Pancreas (tissue), 10 donors: ENCODE results near the gene IL17B. TPM values are rescaled to one million over a fixed set of nuclear protein-coding genes. Genes with fewer than 3 reads are reported as not detected.

Experiments
- ATAC-seq, 4 donors: fragments of 200-7000 bp; cut with Tn5 transposase; one replicate each; pipeline versions ENCODE4 v1.8.0 to v1.9.1; 2020; ENCODE audit warnings: mild to moderate bottlenecking in 4 of 4, moderate library complexity in 4 of 4
- DNase-seq, 6 donors: peaks; one replicate each; pipeline ENCODE4 v3.0.0-alpha.2; 2020
- FAIRE-seq: peaks from 2 replicates; lab custom pipeline; 2012; peaks lifted over from hg19 to GRCh38; lab: Jason Lieb, UNC
- H3K27ac ChIP-seq, 4 donors: fragments of 200-600 bp; sonication (generic); 1 replicate in 3 of 4; 2 replicates in 1 of 4; pipeline versions ENCODE4 v1.5.0 to v1.8.0; 2020
- H3K27me3 ChIP-seq, 4 donors: fragments of 200-600 bp; one replicate each; pipeline ENCODE4 v1.8.0; 2021
- H3K36me3 ChIP-seq, 3 donors: fragments of 200-600 bp; sonication (generic) in 1 of 3; one replicate each; pipeline versions ENCODE4 v1.5.0 to v1.8.0; 2020 to 2021
- H3K4me1 ChIP-seq, 3 donors: fragments of 200-600 bp; one replicate each; pipeline ENCODE4 v1.8.0; 2021
- H3K4me3 ChIP-seq, 4 donors: fragments of 200-600 bp; sonication (generic) in 2 of 4; one replicate each; pipeline versions ENCODE4 v1.5.0 to v1.8.0; 2020 to 2021
- H3K9me3 ChIP-seq, 4 donors: fragments of 200-600 bp; one replicate each; pipeline ENCODE4 v1.8.0; 2021
- CTCF ChIP-seq, 4 donors: fragments of 200-600 bp; sonication (generic) in 3 of 4; IDR thresholded peaks; one replicate each; pipeline versions ENCODE4 v1.5.0 to v1.8.0; 2021; ENCODE audit warnings: antibody characterized with exemption in 4 of 4
- WGBS, 2 donors: extraction: QIAGEN DNeasy Blood & Tissue Kit; methylation state at CpG; one replicate each; pipeline ENCODE4 v1.1.7; 2013; 5-methylcytosine and 5-hydroxymethylcytosine counted together
- intact Hi-C, 3 donors: fragments of 100-400 bp; cut with DNase I; formaldehyde crosslinking; loops; one replicate each; pipeline versions ENCODE4 v1.11.1 to v1.14.2; 2022
- polyA plus RNA-seq, 2 donors: library from polyadenylated mRNA; stranded (reverse); fragments of 200-250 nt; gene quantifications; one replicate each; pipeline ENCODE4 v1.2.3, GENCODE V29; 2013
- total RNA-seq, 6 donors: library from RNA; stranded (reverse); fragmentation: NEBNext Ultra II Directional in 4 of 6; extraction: Animal tissue kit (Norgen Biotek cat#: 25700) in 4 of 6; gene quantifications; one replicate each; pipeline versions ENCODE4 v1.2.1 to v1.2.4, GENCODE V29; 2021 to 2023
- donor health status: healthy with polysubstance abuse.
- donor health status: DM: no; HTN: no; CAD: no; lungs with moderate emphysema.
- donor health status: DM: no; HTN: no; CAD: no.
- donor health status: control.
- donor health status: control.
- donor health status: Bipolar disorder and iron deficiency.
- donor health status: DM: yes; HTN: yes; CAD: no.
- donor health status: DM: no; HTN: no; CAD: no.
- donor health status: DM: no; HTN: no; CAD: no.
- donor health status: DM: yes; HTN: yes; CAD: no.

The IL17B gene
- total and polyA plus RNA-seq, 8 donors = not detected

- Histone ChIP-seq H3K36me3 (no peaks in the 10 kb centered on the region), H3K27ac (peak overlapping the region in 1 of 4 donors; percentile 4), H3K9me3 (no peaks in the 10 kb centered on the region), H3K27me3 (no peaks in the 10 kb centered on the region), H3K4me1 (no peaks in the 10 kb centered on the region), H3K4me3 (peak overlapping the region in 1 of 4 donors; percentile 23)
- no peak for ATAC-seq
- intact Hi-C loops = no loop called here
- FAIRE-seq = no peak
- WGBS, 2 donors = 67 to 73% methylated on average over 11 of the region's 11 CpGs
- no peak for DNase-seq
- no peak for TF ChIP-seq CTCF (IDR thresholded peaks at IDR 0.05)
These were observed 28.5 kb upstream of the IL17B start for GRCh38 chr5:149407323-149408251.

GRCh38 chr5:149406979-149407306 is 27.9 kb upstream of the IL17B start:
- Histone ChIP-seq H3K27ac (no peak overlapping the region), H3K36me3 (no peaks in the 10 kb centered on the region), H3K9me3 (no peaks in the 10 kb centered on the region), H3K4me3 (peak overlapping the region in 1 of 4 donors; percentile 17), H3K4me1 (no peaks in the 10 kb centered on the region), H3K27me3 (no peaks in the 10 kb centered on the region)
- DNase-seq = no peak
- no peak for TF ChIP-seq CTCF (IDR thresholded peaks at IDR 0.05)
- intact Hi-C loops = no loop called here
- ATAC-seq = no peak
- FAIRE-seq = no peak
- WGBS, 2 donors = 68 to 80% methylated on average over 4 of the region's 4 CpGs

GRCh38 chr5:149406203-149406978 is 27.3 kb upstream of the IL17B start:
- ATAC-seq = peak; percentile 24 to 64 (median 51)
- Histone ChIP-seq H3K4me3 (peak overlapping the region in 1 of 4 donors; percentile 17), H3K9me3 (no peaks in the 10 kb centered on the region), H3K27me3 (no peaks in the 10 kb centered on the region), H3K27ac (no peak overlapping the region), H3K36me3 (no peaks in the 10 kb centered on the region), H3K4me1 (no peaks in the 10 kb centered on the region)
- no peak for DNase-seq
- 72 to 73% methylated on average over 9 of the region's 9 CpGs for WGBS, 2 donors
- no peak for TF ChIP-seq CTCF (IDR thresholded peaks at IDR 0.05)
- intact Hi-C loops = no loop called here
- no peak for FAIRE-seq

GRCh38 chr5:149405550-149406202 is 26.6 kb upstream of the IL17B start:
- Histone ChIP-seq H3K27ac (no peak overlapping the region), H3K4me1 (no peaks in the 10 kb centered on the region), H3K27me3 (no peaks in the 10 kb centered on the region), H3K36me3 (no peaks in the 10 kb centered on the region), H3K9me3 (no peaks in the 10 kb centered on the region), H3K4me3 (no peak overlapping the region)
- DNase-seq = no peak
- ATAC-seq = no peak
- intact Hi-C loops = no loop called here
- TF ChIP-seq CTCF (IDR thresholded peaks at IDR 0.05) = no peak
- 87 to 93% methylated on average over 15 to 16 of the region's 16 CpGs for WGBS, 2 donors
- FAIRE-seq = no peak
